HG02970 (cell line): ENCODE data around the gene PRKN.

Experiments
- ATAC-seq: cut with Tn5 transposase; IDR thresholded peaks from one replicate; pipeline ENCODE4 v1.9.1; 2021; ENCODE audit warnings: mild to moderate bottlenecking, moderate library complexity, moderate number of reproducible peaks; ENCODE audit not compliant: unreplicated experiment, low FRiP score

Gene PRKN

GRCh38 chr6:162727322-162728182 lies at the start of gene PRKN, which contains the start of gene PACRG:
TSS of gene PRKN (minus strand) at chr6:162727766.
TSS of gene PACRG (plus strand) at chr6:162727974.
- peak; percentile 99 for ATAC-seq

- no peak for ATAC-seq
Observed at GRCh38 chr6:162777091-162777490, 49.5 kb upstream of the PRKN start.

GRCh38 chr6:162773996-162774395 lies 46.4 kb upstream of the PRKN start:
- no peak for ATAC-seq

GRCh38 chr6:162772466-162772865 lies 44.9 kb upstream of the PRKN start:
- ATAC-seq = no peak

- ATAC-seq = no peak
Observed at GRCh38 chr6:162770955-162771354, 43.4 kb upstream of the PRKN start.

- ATAC-seq = no peak
Observed at GRCh38 chr6:162770136-162770535, 42.6 kb upstream of the PRKN start.

GRCh38 chr6:162753775-162754174 lies 26.2 kb upstream of the PRKN start:
- ATAC-seq = no peak

- ATAC-seq = no peak
Observed at GRCh38 chr6:162751211-162751859, 23.8 kb upstream of the PRKN start.

- ATAC-seq = no peak
Observed at GRCh38 chr6:162750776-162751175, 23.2 kb upstream of the PRKN start.

GRCh38 chr6:162736961-162737360 lies 9.4 kb upstream of the PRKN start:
- ATAC-seq = no peak

GRCh38 chr6:162733489-162733888 lies 5.9 kb upstream of the PRKN start:
- ATAC-seq = no peak

GRCh38 chr6:162730502-162730901 lies 2.9 kb upstream of the PRKN start:
- ATAC-seq = no peak

GRCh38 chr6:162728706-162729105 lies 1.1 kb upstream of the PRKN start:
- no peak for ATAC-seq

GRCh38 chr6:162728197-162728596 lies 631 bp upstream of the PRKN start:
- no peak for ATAC-seq

- ATAC-seq = peak; percentile 4
Observed at GRCh38 chr6:162726947-162727321, 632 bp downstream of the PRKN start.

- no peak for ATAC-seq
Observed at GRCh38 chr6:162722633-162723032, 4.9 kb downstream of the PRKN start.

- ATAC-seq = no peak
Observed at GRCh38 chr6:162722226-162722625, 5.3 kb downstream of the PRKN start.

GRCh38 chr6:162721404-162721687 lies 6.2 kb downstream of the PRKN start:
- no peak for ATAC-seq

GRCh38 chr6:162719528-162719927 lies 8.0 kb downstream of the PRKN start:
- no peak for ATAC-seq

- no peak for ATAC-seq
Observed at GRCh38 chr6:162715601-162716000, 12.0 kb downstream of the PRKN start.

GRCh38 chr6:162713974-162714780 lies 13.4 kb downstream of the PRKN start:
- no peak for ATAC-seq
